GM19467 (cell line): ENCODE data around the gene P2RY11.

Source experiments
- ATAC-seq: cut with Tn5 transposase; IDR thresholded peaks from one replicate; pipeline ENCODE4 v1.9.1; 2021; ENCODE audit warnings: mild to moderate bottlenecking, moderate library complexity; ENCODE audit not compliant: unreplicated experiment

P2RY11 gene

DNA sequence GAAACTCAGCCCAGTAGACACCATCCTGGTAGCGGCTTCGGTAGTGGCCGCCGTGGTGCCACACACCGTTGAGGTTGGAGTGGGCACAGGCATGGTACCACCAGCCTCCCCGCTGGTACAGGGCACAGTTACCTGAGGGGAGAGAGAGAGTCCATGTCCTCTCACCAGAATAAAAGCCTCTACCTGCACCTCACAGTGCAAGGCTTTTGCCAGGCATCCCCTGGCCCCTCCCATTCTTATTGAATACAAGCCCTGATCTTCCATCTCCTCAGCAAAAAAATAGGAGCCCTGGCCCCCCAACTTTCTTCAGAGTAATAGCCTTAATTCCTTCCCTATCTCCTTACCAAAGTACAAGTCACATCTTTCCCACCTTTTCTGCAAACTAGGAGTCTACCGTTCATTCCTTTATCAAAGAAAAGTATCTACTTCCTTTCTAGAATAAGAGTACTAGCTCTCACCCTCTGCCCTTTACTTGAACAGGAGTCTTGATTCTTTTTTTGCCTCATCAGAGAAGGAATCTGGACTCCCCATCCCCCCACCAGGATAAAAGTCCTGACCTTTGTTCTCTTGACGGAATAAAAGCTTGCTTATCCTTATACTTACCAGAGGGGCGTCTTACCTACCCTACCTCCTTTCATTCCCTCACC, 18.7 kb upstream of the P2RY11 start:
- ATAC-seq = no peak

DNA sequence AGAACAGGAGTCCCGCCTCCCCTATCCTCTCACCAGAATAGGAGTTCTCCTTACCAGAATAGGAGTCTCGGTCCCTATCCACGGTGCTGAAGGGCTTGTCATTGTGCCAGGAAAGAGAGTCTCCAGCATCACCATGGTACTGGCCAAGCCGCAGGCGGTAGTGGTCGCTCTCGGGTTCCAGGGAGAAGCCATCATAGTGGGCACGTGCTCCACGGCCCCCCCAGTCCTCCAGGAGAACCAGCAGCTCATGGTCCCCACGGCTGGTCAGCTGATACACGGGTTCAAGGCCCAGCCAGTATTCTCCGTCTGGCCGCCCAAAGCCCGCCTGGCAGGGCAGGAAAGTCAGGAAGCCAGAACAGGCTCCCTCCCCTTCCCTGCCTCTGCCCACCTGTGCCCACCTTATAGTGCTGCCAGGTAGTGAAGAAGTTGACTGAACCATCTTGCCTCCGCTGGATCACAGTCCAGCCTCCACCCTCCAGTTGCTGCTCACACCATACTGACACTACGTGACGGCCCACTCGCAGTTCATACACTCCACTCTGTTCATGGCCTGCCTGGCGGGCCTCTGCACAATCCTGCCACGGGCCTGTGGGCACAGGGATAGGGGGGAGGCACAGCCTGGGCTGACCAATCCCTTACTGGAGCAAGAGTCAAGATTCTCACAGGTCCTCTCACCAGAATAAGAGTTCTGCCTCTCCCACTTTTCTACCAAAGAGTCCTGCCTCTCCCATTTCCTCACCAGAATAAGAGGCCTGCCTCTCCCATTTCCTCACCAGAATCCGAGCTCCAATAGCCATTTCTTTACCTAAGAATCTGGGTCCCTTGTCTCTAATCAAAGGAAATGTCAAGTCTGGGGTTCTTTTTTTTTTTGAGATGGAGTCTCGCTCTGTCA, 18.0 kb upstream of the P2RY11 start:
- no peak for ATAC-seq

DNA sequence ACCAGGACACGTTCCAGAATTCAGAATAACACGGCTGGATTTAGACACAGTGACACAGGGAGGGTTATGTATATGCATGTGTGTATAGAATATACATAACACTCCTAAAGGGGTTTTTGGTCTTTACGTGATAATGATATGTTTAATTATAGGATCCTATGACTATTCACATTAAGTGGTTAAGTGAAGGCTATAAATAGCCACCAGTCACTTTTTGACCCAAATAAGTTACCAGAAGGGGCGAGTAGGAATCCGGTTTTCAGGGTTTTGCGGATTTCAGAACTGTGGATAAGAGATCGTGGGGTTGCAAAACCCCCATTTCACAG, 15.9 kb upstream of the P2RY11 start:
- no peak for ATAC-seq

DNA sequence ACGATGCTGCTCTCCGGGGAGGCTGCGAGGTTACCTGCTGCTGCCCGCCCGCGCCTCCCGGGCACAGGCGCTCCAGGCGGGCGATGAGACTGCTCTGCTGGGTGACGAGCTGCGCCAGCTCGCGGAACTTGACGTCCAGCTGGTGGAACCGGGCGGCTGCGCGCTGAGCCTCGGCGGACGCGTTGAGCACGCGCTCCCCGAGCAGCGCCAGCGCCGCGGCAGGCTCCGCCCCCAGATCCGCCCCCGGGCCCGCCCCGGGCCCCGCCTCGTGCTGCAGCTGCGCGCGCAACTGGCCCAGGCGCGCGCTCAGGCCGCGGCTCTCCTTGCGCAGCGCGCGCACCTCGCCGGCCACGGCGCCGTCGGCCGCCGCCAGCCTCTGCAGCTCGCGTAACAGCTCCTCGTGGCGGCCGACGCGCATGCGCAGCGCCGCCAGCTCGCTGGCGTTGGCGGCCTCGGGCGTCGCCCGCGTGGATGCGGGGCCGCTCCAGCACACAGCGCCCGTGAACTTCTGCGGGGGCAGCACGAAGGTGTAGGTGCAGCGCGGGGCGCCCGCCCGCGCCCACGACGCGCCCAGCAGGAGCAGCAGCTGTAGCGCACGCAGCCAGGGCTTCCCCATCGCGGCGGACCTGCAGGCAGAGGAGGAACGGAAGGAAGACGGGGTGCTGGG, 15.4 kb upstream of the P2RY11 start:
- ATAC-seq = peak; percentile 79

DNA sequence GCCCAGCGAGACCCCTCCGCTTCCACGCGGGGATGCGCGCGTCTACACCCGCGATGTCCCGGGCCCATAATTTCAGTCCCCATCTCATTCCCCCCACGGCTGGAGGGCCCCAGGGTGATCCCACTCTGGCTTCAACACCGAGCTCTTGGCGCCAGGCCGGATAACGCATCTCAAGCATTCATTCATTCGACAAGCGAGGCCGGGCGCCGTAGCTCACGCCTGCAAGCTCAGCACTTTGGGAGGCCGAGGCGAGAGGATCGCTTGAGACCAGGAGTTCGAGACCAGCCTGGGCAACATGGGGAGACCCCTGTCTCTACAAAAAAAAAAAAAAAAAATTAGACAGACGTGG, 14.9 kb upstream of the P2RY11 start:
- no peak for ATAC-seq

DNA sequence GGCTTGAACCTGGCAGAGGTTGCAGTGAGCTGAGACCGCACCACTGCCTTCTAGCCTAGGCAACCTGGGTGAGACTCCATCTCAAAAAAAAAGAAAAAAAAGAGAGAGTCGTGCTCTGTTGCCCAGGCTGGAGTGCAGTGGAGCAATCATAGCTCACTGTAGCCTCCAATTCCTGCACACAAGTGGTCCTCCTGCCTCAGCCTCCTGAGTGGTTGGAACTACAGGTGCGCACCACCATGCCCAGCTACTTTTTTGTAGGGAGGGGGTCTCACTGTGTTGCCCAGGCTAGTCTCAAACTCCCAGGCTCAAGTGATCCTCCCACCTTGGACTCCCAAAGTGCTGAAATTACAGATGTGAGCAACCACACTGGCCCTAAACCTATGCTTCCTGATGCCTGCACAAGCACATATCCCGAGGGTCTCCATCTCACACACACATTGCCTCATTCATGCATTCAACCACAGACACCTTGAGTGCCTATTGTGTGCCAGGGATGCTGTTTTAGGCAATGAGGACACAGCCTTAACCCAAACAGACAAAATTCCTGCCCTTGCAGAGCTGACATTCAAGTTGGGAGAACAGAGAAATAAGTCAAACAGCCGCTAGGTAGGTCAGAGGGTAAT, 11.2 kb upstream of the P2RY11 start:
- ATAC-seq = no peak

DNA sequence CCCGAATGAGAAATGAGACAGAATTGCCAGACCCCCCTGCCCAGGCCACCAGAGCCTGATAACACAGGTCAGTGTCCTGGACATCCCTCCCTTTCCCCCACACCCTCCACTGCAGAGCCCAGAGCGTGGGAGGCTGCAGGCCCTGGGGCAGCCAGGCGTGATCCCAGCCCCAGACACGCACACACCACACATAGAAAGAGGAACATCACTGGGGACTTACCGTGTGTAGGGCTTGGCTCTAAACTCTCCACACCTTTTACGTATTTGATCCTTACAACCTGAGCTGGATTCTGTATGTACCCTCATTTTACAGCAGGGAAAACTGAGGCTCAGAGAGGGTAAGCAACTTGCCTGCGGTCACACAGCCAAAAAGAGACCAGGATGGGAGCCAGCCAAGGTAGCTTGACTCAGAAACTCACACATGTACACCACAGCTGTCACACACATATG, 8.7 kb upstream of the P2RY11 start:
- ATAC-seq = no peak

DNA sequence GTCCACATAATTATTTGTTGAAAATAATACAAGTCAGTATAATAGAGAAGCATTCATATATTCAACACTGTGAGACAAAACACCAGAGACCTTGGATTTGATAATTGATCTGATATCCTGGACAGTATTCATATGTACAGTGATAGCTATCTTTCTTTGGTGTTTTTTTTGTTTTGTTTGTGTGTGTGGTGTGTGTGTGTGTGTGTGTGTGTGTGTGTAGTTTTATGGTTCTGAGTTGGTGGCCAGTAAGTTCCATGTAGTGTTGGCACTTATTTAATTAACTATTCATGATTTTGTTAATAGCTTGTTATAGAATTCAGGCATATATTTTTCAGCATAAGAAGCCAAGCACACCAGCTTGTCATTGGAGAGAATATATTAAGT, 7.4 kb upstream of the P2RY11 start:
- no peak for ATAC-seq

DNA sequence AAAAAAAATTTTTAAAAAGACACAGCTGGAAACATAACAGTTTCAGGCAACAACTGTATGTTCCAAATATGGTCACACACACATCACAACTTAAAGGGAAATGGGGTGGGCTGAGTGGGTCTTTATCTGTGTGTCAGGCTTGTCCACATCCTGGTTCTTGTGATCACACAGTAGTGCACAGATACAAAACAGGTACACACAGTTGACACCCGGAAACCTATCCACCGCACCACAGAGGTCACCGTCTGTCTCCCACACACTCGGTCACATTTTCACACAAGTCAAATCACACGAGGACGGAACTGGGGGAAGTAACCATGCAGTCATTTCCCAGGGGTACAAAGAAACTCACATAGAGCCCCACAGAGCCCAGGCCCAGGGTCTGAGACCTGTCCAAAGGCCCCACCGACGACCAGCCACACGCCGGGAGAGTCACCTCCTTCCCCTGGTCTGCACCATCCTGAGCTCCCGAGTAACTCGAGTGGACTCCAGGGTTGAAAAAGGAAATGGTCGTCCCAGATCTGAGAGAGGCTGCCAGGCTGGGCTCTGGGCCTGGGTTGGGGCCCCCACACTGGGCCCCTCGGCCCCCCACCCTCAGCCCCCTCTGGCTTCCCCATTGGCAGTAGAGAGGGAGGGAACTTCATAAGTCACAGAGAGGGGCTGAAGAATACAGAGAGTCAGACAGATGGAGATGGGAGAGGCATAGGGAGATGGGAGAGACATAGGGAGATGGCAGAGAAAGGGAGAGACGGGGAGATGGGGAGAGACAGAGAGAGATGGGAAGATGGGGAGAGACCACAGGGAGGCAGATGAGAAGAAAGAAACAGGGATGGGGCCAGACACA, 6.6 kb upstream of the P2RY11 start:
- peak; percentile 45 for ATAC-seq

DNA sequence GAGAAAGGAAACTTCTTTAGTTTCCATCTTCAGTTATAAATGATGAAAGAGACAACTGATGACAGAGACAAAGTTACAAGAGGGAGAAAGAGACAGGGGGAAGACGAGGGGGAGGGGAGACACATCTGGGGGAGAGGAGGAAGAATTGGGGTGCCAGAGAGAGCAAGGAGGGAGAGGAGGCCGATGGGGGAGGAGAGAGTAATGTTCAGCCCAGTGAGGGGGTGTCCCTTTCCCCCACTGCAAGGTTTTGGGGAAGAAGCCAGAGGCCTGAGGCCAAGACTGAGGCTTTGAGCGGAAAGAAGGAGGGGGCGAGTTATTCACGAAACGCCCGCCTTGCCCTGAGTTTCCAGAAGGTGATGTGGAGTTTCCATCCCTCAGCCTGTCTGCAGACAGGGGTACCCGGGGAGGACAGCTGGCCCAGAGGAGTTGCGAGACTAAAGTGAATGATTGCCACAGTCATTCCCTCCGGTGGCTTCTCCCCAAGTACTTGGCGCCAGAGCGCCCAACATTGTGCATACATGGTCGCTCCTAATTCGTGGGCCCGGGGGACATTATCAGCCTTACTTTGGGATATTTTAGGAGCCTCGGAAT, 5.9 kb upstream of the P2RY11 start:
- ATAC-seq = peak; percentile 13

DNA sequence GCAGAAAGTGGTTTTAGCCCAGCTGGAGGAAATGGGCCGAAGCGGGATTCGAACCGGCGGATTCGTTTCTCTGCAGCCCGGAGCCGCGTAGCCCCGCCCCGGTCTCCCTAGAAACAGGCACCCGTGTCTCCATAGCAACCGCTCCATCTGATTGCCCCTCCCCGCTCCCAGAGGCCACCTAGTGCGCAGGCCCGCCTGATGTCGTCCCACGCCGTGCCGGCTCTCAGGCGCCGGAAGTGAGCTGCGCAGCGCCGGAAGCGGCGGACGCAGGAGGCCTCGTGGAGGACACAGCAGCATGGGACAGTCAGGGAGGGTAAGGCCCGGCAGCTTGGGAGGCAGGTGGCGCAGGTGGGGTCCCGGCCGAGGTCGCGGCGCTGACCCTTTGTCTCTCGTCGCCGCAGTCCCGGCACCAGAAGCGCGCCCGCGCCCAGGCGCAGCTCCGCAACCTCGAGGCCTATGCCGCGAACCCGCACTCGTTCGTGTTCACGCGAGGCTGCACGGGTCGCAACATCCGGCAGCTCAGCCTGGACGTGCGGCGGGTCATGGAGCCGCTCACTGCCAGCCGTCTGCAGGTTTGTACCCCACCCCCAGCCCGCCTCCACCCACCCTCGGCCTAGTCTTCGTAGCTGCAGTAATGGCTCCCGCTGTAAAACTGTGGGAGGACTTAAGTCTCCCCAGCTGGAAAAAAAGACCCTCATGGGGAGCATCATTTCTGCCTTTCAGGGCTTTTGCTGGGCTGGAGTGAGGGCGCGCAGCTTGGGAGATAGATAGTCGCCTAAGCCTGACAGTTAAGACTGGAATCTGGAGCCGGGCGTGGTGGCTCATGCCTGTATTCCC, 5.2 kb upstream of the P2RY11 start, which contains the start of gene PPAN:
PPAN (plus strand) TSS at position 263 of the 837 bp plus-strand sequence; CDS start at position 296, 33 bp downstream.
- peak; percentile 39 for ATAC-seq

DNA sequence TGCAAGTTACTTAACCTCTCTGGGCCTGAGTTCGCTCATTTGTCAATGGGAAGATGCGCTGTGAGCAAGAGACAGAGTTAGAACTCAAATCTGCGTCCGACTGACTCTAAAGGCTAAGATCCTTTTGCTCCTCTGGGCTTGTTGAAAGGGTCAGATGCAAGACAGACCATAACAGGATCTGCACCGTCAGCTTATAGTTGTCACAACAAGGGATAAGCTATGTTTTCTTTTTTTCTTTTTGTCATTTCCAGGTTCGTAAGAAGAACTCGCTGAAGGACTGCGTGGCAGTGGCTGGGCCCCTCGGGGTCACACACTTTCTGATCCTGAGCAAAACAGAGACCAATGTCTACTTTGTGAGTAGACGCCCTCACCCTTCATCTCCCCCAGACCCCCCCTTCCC, 4.2 kb upstream of the P2RY11 start:
- ATAC-seq = no peak

DNA sequence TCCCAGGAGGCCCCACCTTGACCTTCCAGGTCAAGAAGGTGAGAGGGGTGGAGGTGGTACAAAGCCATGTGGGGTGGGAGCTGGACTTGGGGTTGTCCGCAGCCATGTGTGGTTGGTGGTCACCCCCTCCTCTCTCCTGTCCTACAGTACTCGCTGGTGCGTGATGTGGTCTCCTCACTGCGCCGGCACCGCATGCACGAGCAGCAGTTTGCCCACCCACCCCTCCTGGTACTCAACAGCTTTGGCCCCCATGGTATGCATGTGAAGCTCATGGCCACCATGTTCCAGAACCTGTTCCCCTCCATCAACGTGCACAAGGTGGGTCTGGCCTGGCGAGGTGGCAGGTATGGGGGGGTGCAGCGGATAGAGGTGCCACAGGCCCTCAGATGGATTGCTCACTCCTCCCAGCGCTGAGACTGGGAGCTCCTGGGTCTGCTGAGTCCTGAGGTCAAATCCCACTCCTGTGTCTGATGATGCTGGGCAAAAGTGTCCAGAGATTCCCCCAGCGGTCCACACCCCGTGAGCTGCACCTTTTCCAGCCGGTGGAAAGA, 3.6 kb upstream of the P2RY11 start:
- ATAC-seq = no peak

DNA sequence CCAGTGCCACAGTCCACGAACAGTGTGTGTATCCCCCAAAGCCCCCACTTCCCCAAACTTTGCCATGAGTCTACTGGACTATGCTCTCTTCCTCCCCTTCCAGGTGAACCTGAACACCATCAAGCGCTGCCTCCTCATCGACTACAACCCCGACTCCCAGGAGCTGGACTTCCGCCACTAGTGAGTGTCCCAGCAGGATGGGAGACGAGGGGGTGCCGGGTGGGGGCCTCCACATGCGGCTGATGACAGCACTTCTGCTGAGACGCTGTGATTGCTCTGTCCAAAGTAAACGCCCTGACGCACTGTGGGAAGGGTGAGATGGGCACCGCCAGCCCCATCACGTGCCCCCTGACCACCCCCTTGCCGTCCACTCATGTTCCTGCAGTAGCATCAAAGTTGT, 2.0 kb upstream of the P2RY11 start:
- ATAC-seq = no peak

DNA sequence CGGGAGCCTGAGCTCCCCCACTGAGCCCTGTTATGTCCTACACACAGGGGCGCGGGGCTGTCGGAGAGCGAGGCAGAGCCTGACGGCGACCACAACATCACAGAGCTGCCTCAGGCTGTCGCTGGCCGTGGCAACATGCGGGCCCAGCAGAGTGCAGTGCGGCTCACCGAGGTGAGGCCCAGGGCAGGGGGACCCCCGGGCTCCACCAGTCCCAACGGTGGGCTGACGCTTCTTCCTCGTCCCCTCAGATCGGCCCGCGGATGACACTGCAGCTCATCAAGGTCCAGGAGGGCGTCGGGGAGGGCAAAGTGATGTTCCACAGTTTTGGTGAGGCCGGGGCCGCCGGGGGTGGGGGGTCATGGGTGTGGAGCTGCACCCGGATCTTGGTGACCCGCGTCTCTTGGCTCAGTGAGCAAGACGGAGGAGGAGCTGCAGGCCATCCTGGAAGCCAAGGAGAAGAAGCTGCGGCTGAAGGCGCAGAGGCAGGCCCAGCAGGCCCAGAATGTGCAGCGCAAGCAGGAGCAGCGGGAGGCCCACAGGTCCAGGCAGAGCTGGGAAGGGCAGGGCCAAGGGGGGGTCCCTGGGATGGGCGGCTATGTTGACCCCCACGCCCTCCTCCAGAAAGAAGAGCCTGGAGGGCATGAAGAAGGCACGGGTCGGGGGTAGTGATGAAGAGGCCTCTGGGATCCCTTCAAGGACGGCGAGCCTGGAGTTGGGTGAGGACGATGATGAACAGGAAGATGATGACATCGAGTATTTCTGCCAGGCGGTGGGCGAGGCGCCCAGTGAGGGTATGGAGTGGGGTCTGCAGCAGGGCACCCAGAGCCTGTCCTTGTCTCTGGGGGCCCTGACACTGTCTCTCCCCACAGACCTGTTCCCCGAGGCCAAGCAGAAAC, 1.2 kb upstream of the P2RY11 start:
- ATAC-seq = no peak

DNA sequence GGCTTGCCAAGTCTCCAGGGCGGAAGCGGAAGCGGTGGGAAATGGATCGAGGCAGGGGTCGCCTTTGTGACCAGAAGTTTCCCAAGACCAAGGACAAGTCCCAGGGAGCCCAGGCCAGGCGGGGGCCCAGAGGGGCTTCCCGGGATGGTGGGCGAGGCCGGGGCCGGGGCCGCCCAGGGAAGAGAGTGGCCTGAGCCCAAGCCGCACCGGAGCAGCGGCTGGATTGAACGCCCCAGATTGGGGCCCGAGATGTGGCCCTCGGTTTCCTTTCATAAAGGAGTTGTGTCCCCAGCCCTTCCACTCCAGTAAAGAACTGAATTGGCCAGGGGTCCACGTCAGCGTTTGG, 548 bp upstream of the P2RY11 start:
- no peak for ATAC-seq

DNA sequence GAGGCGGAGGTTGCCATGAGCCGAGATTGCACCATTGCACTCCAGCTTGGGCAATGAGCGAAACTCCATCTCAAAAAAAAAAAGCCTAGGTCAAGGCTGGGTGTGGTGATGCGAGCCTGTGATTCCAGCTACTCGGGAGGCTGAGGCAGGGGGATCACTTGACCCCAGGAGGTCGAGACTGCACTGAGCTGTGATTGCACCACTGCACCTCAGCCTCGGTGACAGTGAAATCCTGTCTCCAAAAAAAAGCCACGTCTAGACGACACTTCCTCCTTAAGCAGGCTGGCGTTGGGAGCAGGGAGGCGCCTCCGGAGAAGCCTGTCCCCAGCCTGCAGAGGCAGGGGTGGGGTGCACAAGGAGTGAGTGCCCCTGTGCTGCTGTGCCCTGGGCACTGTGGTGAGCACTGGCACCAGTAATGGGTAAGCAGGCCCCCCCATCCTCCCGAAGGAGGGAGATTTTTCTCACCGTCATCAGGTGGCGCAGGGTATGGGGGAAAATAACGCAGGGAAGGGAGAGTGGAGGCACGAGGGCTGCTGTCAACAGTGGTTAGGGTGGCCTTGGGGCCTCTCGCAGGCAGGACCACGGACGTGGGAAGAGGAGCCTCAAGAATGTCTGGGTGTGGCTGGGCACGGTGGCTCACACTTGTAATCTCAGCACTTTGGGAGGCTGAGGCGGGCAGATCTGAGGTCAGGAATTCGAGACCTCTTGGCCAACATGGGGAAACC, 706 bp downstream of the P2RY11 start:
- ATAC-seq = no peak
